OCI-LY3 (cell line): Measurements from ENCODE around the gene C19orf25.

Experiments used
- H2AFZ ChIP-seq: fragments of 200-600, 300-600 bp; shearing (Covaris generic); 2 replicates; pipeline ENCODE4 v1.6.0; 2014; ENCODE audit warnings: antibody characterized with exemption, low read depth, low read length
- H3K27ac ChIP-seq: fragments of 200-600, 300-600 bp; sonication (generic); 2 replicates; pipeline ENCODE4 v1.5.1; 2014; ENCODE audit warnings: mild to moderate bottlenecking, low read length, moderate library complexity, mixed read lengths
- H3K27me3 ChIP-seq: fragments of 200-600, 300-600 bp; sonication (generic); 2 replicates; pipeline ENCODE4 v1.6.1; 2014; ENCODE audit warnings: low read depth, low read length, mixed read lengths
- H3K36me3 ChIP-seq: fragments of 200-600, 300-600 bp; sonication (generic); replicated peaks from 2 replicates; pipeline ENCODE3; 2014; ENCODE audit warnings: low read depth, low read length, mixed read lengths
- H3K4me1 ChIP-seq: fragments of 300-600, 200-600 bp; sonication (generic); 2 replicates; pipeline ENCODE4 v1.6.1; 2014; ENCODE audit warnings: low read length, mixed read lengths
- H3K4me2 ChIP-seq: fragments of 200-600, 300-600 bp; sonication (generic); 2 replicates; pipeline ENCODE4 v1.6.1; 2014; ENCODE audit warnings: low read length, mixed read lengths
- H3K4me3 ChIP-seq: fragments of 300-600, 200-600 bp; sonication (generic); 2 replicates; pipeline ENCODE4 v1.5.1; 2014; ENCODE audit warnings: antibody characterized with exemption, mild to moderate bottlenecking, low read length, moderate library complexity
- H3K79me2 ChIP-seq: fragments of 300-600, 200-600 bp; shearing (Covaris generic); 2 replicates; pipeline ENCODE4 v1.6.1; 2014; ENCODE audit warnings: mild to moderate bottlenecking, low read length, mixed read lengths
- H3K9ac ChIP-seq: fragments of 300-600, 200-600 bp; shearing (Covaris generic); 2 replicates; pipeline ENCODE4 v1.6.0; 2014; ENCODE audit warnings: mild to moderate bottlenecking, low read length, moderate library complexity
- H3K9me3 ChIP-seq: fragments of 200-600, 300-600 bp; shearing (Covaris generic); 2 replicates; pipeline ENCODE4 v1.6.1; 2014; ENCODE audit warnings: low read length, mixed read lengths; ENCODE audit not compliant: insufficient read depth
- H4K20me1 ChIP-seq: fragments of 200-600, 300-600 bp; sonication (generic); 2 replicates; pipeline ENCODE4 v1.6.1; 2016; ENCODE audit warnings: low read length, mixed read lengths; ENCODE audit not compliant: insufficient read depth
- CTCF ChIP-seq: fragments of 200-600, 300-600 bp; sonication (generic); IDR thresholded peaks from 2 replicates; pipeline ENCODE4 v1.5.1; 2014; ENCODE audit warnings: antibody characterized with exemption, low read length, low read depth
- EZH2phosphoT487 ChIP-seq: fragments of 200-600 bp; shearing (Covaris generic); IDR thresholded peaks from 2 replicates; pipeline ENCODE4 v1.6.1; 2018; ENCODE audit warnings: antibody characterized with exemption, mixed run types, low read depth

Gene C19orf25

GRCh38 chr19:1483979-1484428 lies 5.0 kb upstream of the C19orf25 start:
- H3K4me1 ChIP-seq: no peaks in the 10 kb centered on the region
- H3K36me3 ChIP-seq: no peaks in the 10 kb centered on the region
- H3K4me3 ChIP-seq: no peak overlapping the region

GRCh38 chr19:1483131-1483978 lies 4.3 kb upstream of the C19orf25 start:
- TF ChIP-seq CTCF: no peak
- no peak for TF ChIP-seq EZH2phosphoT487
- Histone ChIP-seq H3K4me2 (no peak overlapping the region), H3K27me3 (no peaks in the 10 kb centered on the region), H3K27ac (no peak overlapping the region), H3K9ac (no peak overlapping the region), H3K9me3 (no peaks in the 10 kb centered on the region), H4K20me1 (no peaks in the 10 kb centered on the region), H3K4me1 (no peaks in the 10 kb centered on the region), H2AFZ (no peak overlapping the region), H3K4me3 (no peak overlapping the region), H3K36me3 (no peaks in the 10 kb centered on the region), H3K79me2 (peaks cover 6% of the 10 kb centered on the region)

More at GRCh38 chr19:1483979-1484428, 5.0 kb upstream of the C19orf25 start:
- Histone ChIP-seq H3K27me3 (no peaks in the 10 kb centered on the region), H4K20me1 (no peaks in the 10 kb centered on the region), H2AFZ (no peak overlapping the region), H3K27ac (no peak overlapping the region), H3K9me3 (no peaks in the 10 kb centered on the region), H3K9ac (no peak overlapping the region), H3K4me2 (no peak overlapping the region), H3K79me2 (no peaks in the 10 kb centered on the region)
- TF ChIP-seq CTCF (no peak), EZH2phosphoT487 (no peak)

GRCh38 chr19:1482361-1483130 lies 3.5 kb upstream of the C19orf25 start:
- no peaks in the 10 kb centered on the region for H4K20me1 ChIP-seq
- peaks cover 14% of the 10 kb centered on the region for H3K79me2 ChIP-seq
- no peak overlapping the region for H2AFZ ChIP-seq
- no peak overlapping the region for H3K4me3 ChIP-seq
- H3K9ac ChIP-seq: no peak overlapping the region
- TF ChIP-seq CTCF (no peak), EZH2phosphoT487 (no peak)
- peaks cover 3% of the 10 kb centered on the region; the same call in 1 of the 2 replicates for H3K4me1 ChIP-seq
- no peak overlapping the region for H3K27ac ChIP-seq
- H3K36me3 ChIP-seq: no peaks in the 10 kb centered on the region
- H3K27me3 ChIP-seq: no peaks in the 10 kb centered on the region
- no peaks in the 10 kb centered on the region for H3K9me3 ChIP-seq
- H3K4me2 ChIP-seq: no peak overlapping the region

GRCh38 chr19:1481893-1482360 lies 2.9 kb upstream of the C19orf25 start:
- no peaks in the 10 kb centered on the region for H3K27me3 ChIP-seq
- H3K9ac ChIP-seq: no peak overlapping the region
- no peak overlapping the region for H3K27ac ChIP-seq
- TF ChIP-seq CTCF (no peak), EZH2phosphoT487 (no peak)
- no peaks in the 10 kb centered on the region for H3K9me3 ChIP-seq
- H3K4me2 ChIP-seq: no peak overlapping the region
- H4K20me1 ChIP-seq: no peaks in the 10 kb centered on the region
- H3K79me2 ChIP-seq: peaks cover 20% of the 10 kb centered on the region
- H2AFZ ChIP-seq: no peak overlapping the region
- H3K4me3 ChIP-seq: no peak overlapping the region
- peaks cover 6% of the 10 kb centered on the region; the same call in 1 of the 2 replicates for H3K4me1 ChIP-seq
- H3K36me3 ChIP-seq: peaks cover 4% of the 10 kb centered on the region
